ENCODE results near the gene GRWD1. TPM values are rescaled to one million over a fixed set of nuclear protein-coding genes. Genes with fewer than 3 reads are reported as not detected.

GRWD1 gene
- total RNA-seq, 3 donors from 2014 or later, result 19.7 to 26.8 (median 24.3) TPM

DNA sequence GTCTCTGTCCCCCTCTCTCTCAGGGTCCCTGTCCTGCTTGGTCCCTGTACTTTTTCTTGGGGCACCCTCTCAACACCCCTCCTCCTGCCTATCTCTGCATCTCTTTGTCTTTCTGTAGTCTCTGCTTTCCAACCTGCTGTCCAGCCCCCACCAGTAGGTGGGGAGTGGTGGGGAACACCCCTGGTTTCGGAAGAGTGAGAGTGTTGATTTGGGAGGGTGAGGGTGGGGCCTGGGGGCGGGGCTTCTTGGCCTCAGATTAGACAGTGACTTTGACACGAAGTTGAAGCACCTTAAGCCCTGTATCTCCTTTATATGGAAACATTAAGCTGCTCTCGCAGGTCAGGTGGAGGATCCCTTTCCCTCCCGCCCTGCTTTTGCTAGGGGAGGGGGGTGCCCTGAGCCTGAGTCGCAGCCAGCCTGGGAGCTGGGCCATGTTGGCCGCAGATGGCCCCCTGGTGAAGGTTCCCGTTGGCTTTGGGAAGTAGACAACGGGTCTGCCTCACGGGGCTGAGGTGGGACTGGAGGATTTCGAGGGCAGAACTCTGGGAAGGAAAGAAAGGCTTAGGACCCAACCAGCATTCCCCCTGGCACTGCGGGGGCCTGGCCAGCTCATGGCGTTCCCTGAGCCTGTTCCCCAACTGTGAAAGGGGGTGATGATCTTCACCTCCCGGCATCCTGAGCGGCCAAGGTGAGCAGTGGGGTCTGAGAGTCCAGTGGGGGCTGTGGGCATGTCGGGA, 9.6 kb downstream of the GRWD1 start, which contains the start of gene KCNJ14:
KCNJ14 (plus strand) TSS at position 404 of the 737 bp plus-strand sequence. CDS start 6,151 bp downstream, outside the sequence.
- peaks cover 2% of the 10 kb centered on the region for H3K4me1 ChIP-seq (ENCODE audit: low read depth)
- no peaks in the 10 kb centered on the region for H3K9me3 ChIP-seq
- intact Hi-C loops (cut with DNase I, micrococcal nuclease), result no loop called here
- no peak for DNase-seq
- ATAC-seq, result no peak
- no peak within 1 kb of the TSS for H3K4me3 ChIP-seq
- no peaks in the 10 kb centered on the region for H3K36me3 ChIP-seq (ENCODE audit: low read depth)
- TF ChIP-seq, protein P1, sequence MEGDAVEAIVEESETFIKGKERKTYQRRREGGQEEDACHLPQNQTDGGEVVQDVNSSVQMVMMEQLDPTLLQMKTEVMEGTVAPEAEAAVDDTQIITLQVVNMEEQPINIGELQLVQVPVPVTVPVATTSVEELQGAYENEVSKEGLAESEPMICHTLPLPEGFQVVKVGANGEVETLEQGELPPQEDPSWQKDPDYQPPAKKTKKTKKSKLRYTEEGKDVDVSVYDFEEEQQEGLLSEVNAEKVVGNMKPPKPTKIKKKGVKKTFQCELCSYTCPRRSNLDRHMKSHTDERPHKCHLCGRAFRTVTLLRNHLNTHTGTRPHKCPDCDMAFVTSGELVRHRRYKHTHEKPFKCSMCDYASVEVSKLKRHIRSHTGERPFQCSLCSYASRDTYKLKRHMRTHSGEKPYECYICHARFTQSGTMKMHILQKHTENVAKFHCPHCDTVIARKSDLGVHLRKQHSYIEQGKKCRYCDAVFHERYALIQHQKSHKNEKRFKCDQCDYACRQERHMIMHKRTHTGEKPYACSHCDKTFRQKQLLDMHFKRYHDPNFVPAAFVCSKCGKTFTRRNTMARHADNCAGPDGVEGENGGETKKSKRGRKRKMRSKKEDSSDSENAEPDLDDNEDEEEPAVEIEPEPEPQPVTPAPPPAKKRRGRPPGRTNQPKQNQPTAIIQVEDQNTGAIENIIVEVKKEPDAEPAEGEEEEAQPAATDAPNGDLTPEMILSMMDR (IDR thresholded peaks at IDR 0.05), result no peak

DNA sequence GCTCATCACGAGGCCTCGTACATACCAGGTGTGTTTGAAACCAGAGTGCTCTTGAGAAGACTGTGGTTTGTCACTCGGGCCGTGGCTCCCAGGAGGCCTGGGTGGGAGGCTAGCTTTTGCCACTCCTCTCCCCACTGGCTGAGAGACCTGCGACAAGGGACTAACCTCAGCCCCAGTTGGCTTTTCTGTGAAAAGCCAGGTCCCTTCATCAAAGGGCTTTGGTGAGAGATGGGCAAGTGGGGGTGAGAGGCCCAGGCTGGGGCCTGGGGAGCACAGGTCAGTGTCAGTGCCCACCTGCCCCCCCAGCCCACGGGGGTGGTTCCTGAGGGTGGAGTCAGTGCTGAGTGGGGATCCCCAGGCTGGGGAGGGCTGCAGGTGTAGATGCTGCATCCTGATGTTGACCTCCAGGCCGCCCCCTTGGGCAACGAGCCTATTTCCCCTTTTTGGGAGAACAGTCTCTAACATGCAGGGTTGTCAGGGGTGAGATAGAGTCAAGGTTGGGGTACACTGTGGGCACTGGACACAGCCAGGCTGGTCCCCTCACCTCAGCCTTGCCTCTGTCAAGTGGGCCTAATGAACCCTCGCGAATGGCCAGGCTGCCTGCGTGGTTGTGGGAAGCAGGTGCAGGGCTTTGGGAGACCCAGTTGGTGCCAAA, 10.3 kb downstream of the GRWD1 start:
- H3K4me3 ChIP-seq, result no peak overlapping the region
- intact Hi-C loops (cut with DNase I, micrococcal nuclease), result no loop called here
- ATAC-seq (no peak), DNase-seq (no peak)
- TF ChIP-seq, protein P1 (IDR thresholded peaks at IDR 0.05), result no peak
- H3K4me1 ChIP-seq (ENCODE audit: low read depth), result peaks cover 2% of the 10 kb centered on the region
- H3K9me3 ChIP-seq, result no peaks in the 10 kb centered on the region
- H3K36me3 ChIP-seq (ENCODE audit: low read depth), result no peaks in the 10 kb centered on the region

DNA sequence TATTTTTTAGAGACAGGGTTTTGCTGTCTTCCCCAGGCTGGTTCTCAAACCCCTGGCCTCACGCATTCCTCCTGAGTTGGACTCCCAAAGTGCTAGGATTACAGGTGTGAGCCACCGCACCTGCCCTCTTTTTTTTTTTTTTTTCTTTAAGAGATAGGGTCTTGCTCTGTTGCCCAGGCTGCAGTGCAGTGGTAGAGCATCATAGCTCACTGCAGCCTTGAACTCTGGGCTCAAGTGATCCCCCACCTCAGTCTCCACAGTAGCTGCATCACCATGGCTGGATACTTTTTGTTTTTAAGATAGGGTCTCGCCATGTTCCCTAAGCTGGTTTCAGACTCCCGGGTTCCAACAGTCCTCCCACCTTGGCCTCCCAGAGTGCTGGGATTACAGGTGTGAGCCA, 11.1 kb downstream of the GRWD1 start:
- H3K4me1 ChIP-seq (ENCODE audit: low read depth), result peaks cover 2% of the 10 kb centered on the region
- intact Hi-C loops (cut with DNase I, micrococcal nuclease), result no loop called here
- H3K4me3 ChIP-seq, result no peak overlapping the region
- no peaks in the 10 kb centered on the region for H3K36me3 ChIP-seq (ENCODE audit: low read depth)
- TF ChIP-seq, protein P1 (IDR thresholded peaks at IDR 0.05), result no peak
- H3K9me3 ChIP-seq, result no peaks in the 10 kb centered on the region
- ATAC-seq, result no peak
- DNase-seq, result no peak

GRCh38 chr19:48458016-48458415, 12.2 kb downstream of the GRWD1 start:
- Histone ChIP-seq H3K4me3 (no peak overlapping the region), H3K36me3 (ENCODE audit: low read depth) (no peaks in the 10 kb centered on the region), H3K9me3 (no peaks in the 10 kb centered on the region), H3K4me1 (ENCODE audit: low read depth) (no peaks in the 10 kb centered on the region)
- ATAC-seq (no peak), DNase-seq (no peak)
- intact Hi-C loops (cut with DNase I, micrococcal nuclease), result no loop called here
- TF ChIP-seq, protein P1 (IDR thresholded peaks at IDR 0.05), result no peak

DNA sequence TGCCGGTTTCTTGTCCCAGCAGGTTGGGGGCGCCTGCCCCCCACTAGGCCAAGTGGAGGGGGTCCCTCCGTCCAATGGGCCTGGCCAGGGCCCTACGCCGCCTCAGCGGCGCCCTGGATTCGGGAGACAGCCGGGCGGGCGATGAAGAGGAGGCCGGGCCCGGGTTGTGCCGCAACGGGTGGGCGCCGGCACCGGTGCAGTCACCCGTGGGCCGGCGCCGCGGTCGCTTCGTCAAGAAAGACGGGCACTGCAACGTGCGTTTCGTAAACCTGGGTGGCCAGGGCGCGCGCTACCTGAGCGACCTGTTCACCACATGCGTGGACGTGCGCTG, 15.8 kb downstream of the GRWD1 start:
- intact Hi-C loops (cut with DNase I, micrococcal nuclease), result no loop called here
- no peaks in the 10 kb centered on the region for H3K36me3 ChIP-seq (ENCODE audit: low read depth)
- no peaks in the 10 kb centered on the region for H3K9me3 ChIP-seq
- ATAC-seq (no peak), DNase-seq (no peak)
- no peaks in the 10 kb centered on the region for H3K4me1 ChIP-seq (ENCODE audit: low read depth)
- H3K4me3 ChIP-seq, result no peak overlapping the region
- TF ChIP-seq, protein P1 (IDR thresholded peaks at IDR 0.05), result no peak

All from mucosa of descending colon (tissue), 3 donors.